DOHH2 (cell line): ENCODE data around the gene CARMIL1.

ENCODE experiments used
- EZH2phosphoT487 ChIP-seq: fragments of 200-600 bp; sonication (generic); IDR thresholded peaks from 2 replicates; pipeline ENCODE4 v1.6.1; 2017; ENCODE audit warnings: borderline replicate concordance, mild to moderate bottlenecking, antibody characterized with exemption, low read length, moderate library complexity, mixed read lengths
- TF ChIP-seq, protein P1 (sequence below): fragments of 200-600 bp; sonication (generic); IDR thresholded peaks from one replicate; pipeline ENCODE4 v1.5.1; 2014; ENCODE audit warnings: antibody characterized with exemption, mild to moderate bottlenecking, low read depth, low read length; ENCODE audit not compliant: poor library complexity, severe bottlenecking

DNA sequence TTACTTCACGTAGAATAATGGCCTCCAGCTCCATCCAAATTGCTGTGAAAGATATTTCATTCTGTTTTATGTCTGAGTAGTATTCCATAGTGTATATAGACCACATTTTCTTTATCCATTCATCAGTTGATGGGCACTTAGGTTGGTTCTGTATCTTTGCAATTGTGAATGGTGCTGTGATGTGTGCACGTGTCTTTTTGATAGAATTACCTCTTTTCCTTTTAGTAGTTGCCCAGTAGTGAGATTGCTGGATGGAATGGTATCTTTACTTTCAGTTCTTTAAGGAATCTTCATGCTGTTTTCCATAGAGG is 91.8 kb downstream of the CARMIL1 start:
- TF ChIP-seq, protein P1, sequence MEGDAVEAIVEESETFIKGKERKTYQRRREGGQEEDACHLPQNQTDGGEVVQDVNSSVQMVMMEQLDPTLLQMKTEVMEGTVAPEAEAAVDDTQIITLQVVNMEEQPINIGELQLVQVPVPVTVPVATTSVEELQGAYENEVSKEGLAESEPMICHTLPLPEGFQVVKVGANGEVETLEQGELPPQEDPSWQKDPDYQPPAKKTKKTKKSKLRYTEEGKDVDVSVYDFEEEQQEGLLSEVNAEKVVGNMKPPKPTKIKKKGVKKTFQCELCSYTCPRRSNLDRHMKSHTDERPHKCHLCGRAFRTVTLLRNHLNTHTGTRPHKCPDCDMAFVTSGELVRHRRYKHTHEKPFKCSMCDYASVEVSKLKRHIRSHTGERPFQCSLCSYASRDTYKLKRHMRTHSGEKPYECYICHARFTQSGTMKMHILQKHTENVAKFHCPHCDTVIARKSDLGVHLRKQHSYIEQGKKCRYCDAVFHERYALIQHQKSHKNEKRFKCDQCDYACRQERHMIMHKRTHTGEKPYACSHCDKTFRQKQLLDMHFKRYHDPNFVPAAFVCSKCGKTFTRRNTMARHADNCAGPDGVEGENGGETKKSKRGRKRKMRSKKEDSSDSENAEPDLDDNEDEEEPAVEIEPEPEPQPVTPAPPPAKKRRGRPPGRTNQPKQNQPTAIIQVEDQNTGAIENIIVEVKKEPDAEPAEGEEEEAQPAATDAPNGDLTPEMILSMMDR = no peak
- no peak for TF ChIP-seq EZH2phosphoT487
